ENCODE data around the gene DYNLT4. TPM values are rescaled to one million over a fixed set of nuclear protein-coding genes. Genes with fewer than 3 reads are reported as not detected.
"Not testable (repeated sequence)": the region's sequence is repeated elsewhere in the genome, so short reads cannot be mapped to it uniquely, and the experiment has no call there.

The DYNLT4 gene
- total RNA-seq, 6 experiments from 2014 or later = 0.26 TPM; not detected in 5

- intact Hi-C loops (cut with DNase I) = no loop called here
- DNase-seq = peak in 1 of 3 donors; percentile 5
These were observed 12.1 kb upstream of the DYNLT4 start for GRCh38 chr1:44819196-44819607.

GRCh38 chr1:44817771-44818495 lies 10.8 kb upstream of the DYNLT4 start:
- Histone ChIP-seq H3K4me3 (no peak overlapping the region), H3K9me3 (no peaks in the 10 kb centered on the region), H3K27ac (no peak overlapping the region), H3K27me3 (no peaks in the 10 kb centered on the region), H3K36me3 (no peaks in the 10 kb centered on the region), H3K4me1 (peaks cover 0 to 10% (median 0%) of the 10 kb centered on the region in 4 donors)
- no peak for ATAC-seq
- intact Hi-C loops (cut with DNase I) = no loop called here
- peak; percentile 8 to 28 (median 15) for DNase-seq
- WGBS (ENCODE audit: insufficient coverage, low coverage, low lambda C conversion rate, missing lambda C conversion rate) = 99% methylated on average over 8 of the region's 11 CpGs
- TF ChIP-seq CTCF (IDR thresholded peaks at IDR 0.05) (no peak), POLR2A (IDR thresholded peaks at IDR 0.05) (no peak)

More at GRCh38 chr1:44819196-44819607, 12.1 kb upstream of the DYNLT4 start:
- ATAC-seq = peak; percentile 5 to 28 (median 7)
- WGBS (ENCODE audit: insufficient coverage, low coverage, low lambda C conversion rate, missing lambda C conversion rate) = 0% methylated on average over 13 of the region's 13 CpGs
- no peaks in the 10 kb centered on the region for H3K27me3 ChIP-seq
- H3K27ac ChIP-seq = peak overlapping the region; percentile 89 to 93 (median 89)
- TF ChIP-seq POLR2A (IDR thresholded peaks at IDR 0.05) (no peak), CTCF (IDR thresholded peaks at IDR 0.05) (no peak)
- no peaks in the 10 kb centered on the region for H3K36me3 ChIP-seq
- no peaks in the 10 kb centered on the region for H3K9me3 ChIP-seq
- peak overlapping the region; percentile 10 to 58 (median 56) for H3K4me3 ChIP-seq
- H3K4me1 ChIP-seq = peaks cover 0 to 9% (median 0%) of the 10 kb centered on the region in 4 donors

GRCh38 chr1:44817307-44817706 lies 10.2 kb upstream of the DYNLT4 start:
- peaks cover 0 to 13% (median 0%) of the 10 kb centered on the region in 4 donors for H3K4me1 ChIP-seq
- WGBS (ENCODE audit: insufficient coverage, low coverage, low lambda C conversion rate, missing lambda C conversion rate) = 92% methylated on average over 2 of the region's 2 CpGs
- no peaks in the 10 kb centered on the region for H3K9me3 ChIP-seq
- no peaks in the 10 kb centered on the region for H3K27me3 ChIP-seq
- DNase-seq = no peak
- intact Hi-C loops (cut with DNase I) = no loop called here
- no peak for TF ChIP-seq POLR2A (IDR thresholded peaks at IDR 0.05)
- no peak for TF ChIP-seq CTCF (IDR thresholded peaks at IDR 0.05)
- H3K36me3 ChIP-seq = no peaks in the 10 kb centered on the region
- H3K4me3 ChIP-seq = no peak overlapping the region
- no peak for ATAC-seq
- H3K27ac ChIP-seq = no peak overlapping the region

- WGBS (ENCODE audit: insufficient coverage, low coverage, low lambda C conversion rate, missing lambda C conversion rate) = 91% methylated on average over 7 of the region's 9 CpGs
- H3K9me3 ChIP-seq; H3K36me3 ChIP-seq; ATAC-seq; intact Hi-C loops (cut with DNase I); H3K4me3 ChIP-seq; H3K27me3 ChIP-seq; H3K27ac ChIP-seq: not testable (repeated sequence)
- H3K4me1 ChIP-seq = peaks cover 0 to 14% (median 0%) of the 10 kb centered on the region in 4 donors
- peak; percentile 13 to 35 (median 23) for DNase-seq
These were observed 8.8 kb upstream of the DYNLT4 start for GRCh38 chr1:44815926-44816325.

GRCh38 chr1:44812822-44813543 lies 5.8 kb upstream of the DYNLT4 start:
- TF ChIP-seq POLR2A (IDR thresholded peaks at IDR 0.05) = peak; percentile 3
- TF ChIP-seq CTCF (IDR thresholded peaks at IDR 0.05) = no peak
- WGBS (ENCODE audit: insufficient coverage, low coverage, low lambda C conversion rate, missing lambda C conversion rate) = 44% methylated on average over 27 of the region's 48 CpGs
- ATAC-seq (peak; percentile 13 to 55 (median 46)), DNase-seq (peak in 2 of 3 donors; percentile 71 to 72)
- Histone ChIP-seq H3K4me3 (peak overlapping the region; percentile 55 to 82 (median 80)), H3K36me3 (no peaks in the 10 kb centered on the region), H3K27me3 (no peaks in the 10 kb centered on the region), H3K9me3 (no peaks in the 10 kb centered on the region), H3K27ac (peak overlapping the region; percentile 71 to 80 (median 72)), H3K4me1 (peaks cover 0 to 34% (median 15%) of the 10 kb centered on the region in 4 donors)
- intact Hi-C loops (cut with DNase I) = no loop called here

Measured in right lobe of liver (tissue), 6 donors.